Measurements from ENCODE around the gene MYL6B.

The MYL6B gene

GRCh38 chr12:56146492-56147460 is 5.6 kb upstream of the MYL6B start:
- H3K4me3 ChIP-seq (ENCODE audit: low read depth, low read length): no peak overlapping the region
- TF ChIP-seq CTCF (IDR thresholded peaks at IDR 0.05; ENCODE audit: low read depth, low read length): no peak
- H3K27me3 ChIP-seq: no peaks in the 10 kb centered on the region
- no peak for DNase-seq
- H3K9me3 ChIP-seq: no peaks in the 10 kb centered on the region
- peaks cover 4% of the 10 kb centered on the region; the same call in 1 of the 2 replicates for H3K4me1 ChIP-seq
- peaks cover 31% of the 10 kb centered on the region for H3K36me3 ChIP-seq

- DNase-seq: no peak
- peaks cover 8% of the 10 kb centered on the region for H3K4me1 ChIP-seq
- no peak overlapping the region for H3K4me3 ChIP-seq (ENCODE audit: low read depth, low read length)
- no peaks in the 10 kb centered on the region for H3K27me3 ChIP-seq
- peaks cover 11% of the 10 kb centered on the region; the same call in 1 of the 2 replicates for H3K36me3 ChIP-seq
- no peaks in the 10 kb centered on the region for H3K9me3 ChIP-seq
- no peak for TF ChIP-seq CTCF (IDR thresholded peaks at IDR 0.05; ENCODE audit: low read depth, low read length)
Observed at GRCh38 chr12:56150563-56150962, 1.8 kb upstream of the MYL6B start.

GRCh38 chr12:56151672-56152131 is 685 bp upstream of the MYL6B start:
- Histone ChIP-seq H3K4me3 (ENCODE audit: low read depth, low read length) (peak overlapping the region; percentile 80), H3K36me3 (peaks cover 13% of the 10 kb centered on the region; the same call in 1 of the 2 replicates), H3K27me3 (no peaks in the 10 kb centered on the region), H3K4me1 (peaks cover 8% of the 10 kb centered on the region), H3K9me3 (no peaks in the 10 kb centered on the region)
- peak; percentile 58 for TF ChIP-seq CTCF (IDR thresholded peaks at IDR 0.05; ENCODE audit: low read depth, low read length)
- peak; percentile 65 for DNase-seq

- H3K4me1 ChIP-seq: peaks cover 8% of the 10 kb centered on the region
- peaks cover 13% of the 10 kb centered on the region; the same call in 1 of the 2 replicates for H3K36me3 ChIP-seq
- no peak for DNase-seq
- H3K27me3 ChIP-seq: no peaks in the 10 kb centered on the region
- H3K9me3 ChIP-seq: no peaks in the 10 kb centered on the region
- TF ChIP-seq CTCF (IDR thresholded peaks at IDR 0.05; ENCODE audit: low read depth, low read length): no peak
- peak overlapping the region; percentile 80 for H3K4me3 ChIP-seq (ENCODE audit: low read depth, low read length)
Observed at GRCh38 chr12:56152756-56153677, 630 bp downstream of the MYL6B start.

GRCh38 chr12:56153678-56154065 is 1.3 kb downstream of the MYL6B start:
- DNase-seq: no peak
- TF ChIP-seq CTCF (IDR thresholded peaks at IDR 0.05; ENCODE audit: low read depth, low read length): no peak
- no peak overlapping the region for H3K4me3 ChIP-seq (ENCODE audit: low read depth, low read length)
- H3K27me3 ChIP-seq: no peaks in the 10 kb centered on the region
- H3K36me3 ChIP-seq: peaks cover 13% of the 10 kb centered on the region; the same call in 1 of the 2 replicates
- no peaks in the 10 kb centered on the region for H3K9me3 ChIP-seq
- H3K4me1 ChIP-seq: peaks cover 8% of the 10 kb centered on the region
